ENCODE data around the gene ELAVL2.

Gene ELAVL2

GRCh38 chr9:23665635-23666034, 160.4 kb downstream of the ELAVL2 start:
- H3K4me3 ChIP-seq (ENCODE audit: control insufficient read depth, low read depth, low read length): no peak overlapping the region
- no peak for TF ChIP-seq CTCF (conservative IDR thresholded peaks at IDR 0.05; ENCODE audit: control insufficient read depth, insufficient read depth, low read depth, low read length)
- no peak for DNase-seq (ENCODE audit: low read depth)

- TF ChIP-seq CTCF (conservative IDR thresholded peaks at IDR 0.05; ENCODE audit: control insufficient read depth, insufficient read depth, low read depth, low read length): no peak
- DNase-seq (ENCODE audit: low read depth): no peak
These were observed 161.0 kb downstream of the ELAVL2 start for GRCh38 chr9:23665051-23665450.

GRCh38 chr9:23663946-23664345, 162.1 kb downstream of the ELAVL2 start:
- no peak for TF ChIP-seq CTCF (conservative IDR thresholded peaks at IDR 0.05; ENCODE audit: control insufficient read depth, insufficient read depth, low read depth, low read length)
- no peak for DNase-seq (ENCODE audit: low read depth)
- no peak overlapping the region for H3K4me3 ChIP-seq (ENCODE audit: control insufficient read depth, low read depth, low read length)

More at GRCh38 chr9:23665051-23665450, 161.0 kb downstream of the ELAVL2 start:
- no peak overlapping the region for H3K4me3 ChIP-seq (ENCODE audit: control insufficient read depth, low read depth, low read length)

- no peak for TF ChIP-seq CTCF (conservative IDR thresholded peaks at IDR 0.05; ENCODE audit: control insufficient read depth, insufficient read depth, low read depth, low read length)
- no peak overlapping the region for H3K4me3 ChIP-seq (ENCODE audit: control insufficient read depth, low read depth, low read length)
- DNase-seq (ENCODE audit: low read depth): no peak
These were observed 162.5 kb downstream of the ELAVL2 start for GRCh38 chr9:23663536-23663935.

GRCh38 chr9:23663125-23663524, 162.9 kb downstream of the ELAVL2 start:
- no peak for TF ChIP-seq CTCF (conservative IDR thresholded peaks at IDR 0.05; ENCODE audit: control insufficient read depth, insufficient read depth, low read depth, low read length)
- DNase-seq (ENCODE audit: low read depth): no peak
- no peak overlapping the region for H3K4me3 ChIP-seq (ENCODE audit: control insufficient read depth, low read depth, low read length)

GRCh38 chr9:23662320-23662719, 163.7 kb downstream of the ELAVL2 start:
- H3K4me3 ChIP-seq (ENCODE audit: control insufficient read depth, low read depth, low read length): no peak overlapping the region
- no peak for TF ChIP-seq CTCF (conservative IDR thresholded peaks at IDR 0.05; ENCODE audit: control insufficient read depth, insufficient read depth, low read depth, low read length)
- DNase-seq (ENCODE audit: low read depth): no peak

- no peak overlapping the region for H3K4me3 ChIP-seq (ENCODE audit: control insufficient read depth, low read depth, low read length)
- DNase-seq (ENCODE audit: low read depth): no peak
- TF ChIP-seq CTCF (conservative IDR thresholded peaks at IDR 0.05; ENCODE audit: control insufficient read depth, insufficient read depth, low read depth, low read length): no peak
These were observed 166.6 kb downstream of the ELAVL2 start for GRCh38 chr9:23659346-23660006.
